WTC11 (cell line): ENCODE results near the gene SPRR1A. TPM values are rescaled to one million over a fixed set of nuclear protein-coding genes. Genes with fewer than 3 reads are reported as not detected.

Experiments
- ATAC-seq: fragments of 200-7000 bp; cut with Tn5 transposase; 2 replicates; pipeline ENCODE4 v1.10.0; 2021; ENCODE audit warnings: mild to moderate bottlenecking, moderate library complexity
- CTCF ChIA-PET: fragments of 300-600 bp; sonication (Branson Sonifier 250); formaldehyde crosslinking; loops from one replicate; lab custom pipeline; 2021; ENCODE audit warnings: antibody characterized with exemption; lab: Charles Lee
- POLR2A ChIA-PET: fragments of 350-600 bp; sonication (Branson Sonifier 250); formaldehyde crosslinking; loops from one replicate; lab custom pipeline; 2021; ENCODE audit warnings: antibody characterized with exemption; lab: Charles Lee
- DNase-seq: peaks from one replicate; pipeline ENCODE4 v3.0.0; 2021; ENCODE audit warnings: low spot score
- H3K27ac Mint-ChIP-seq: 2 replicates; pipeline ENCODE4 v1.8.0; 2021; ENCODE audit warnings: mixed read lengths
- H3K27me3 Mint-ChIP-seq: 2 replicates; pipeline ENCODE4 v1.8.0; 2021; ENCODE audit warnings: low read depth, mild to moderate bottlenecking, moderate library complexity, mixed read lengths
- H3K36me3 Mint-ChIP-seq: 2 replicates; pipeline ENCODE4 v1.8.0; 2021; ENCODE audit warnings: mixed read lengths
- H3K4me1 Mint-ChIP-seq: 2 replicates; pipeline ENCODE4 v1.8.0; 2022; ENCODE audit warnings: mixed read lengths
- H3K4me3 Mint-ChIP-seq: 2 replicates; pipeline ENCODE4 v1.8.0; 2021; ENCODE audit warnings: mild to moderate bottlenecking, moderate library complexity, mixed read lengths
- H3K9me3 Mint-ChIP-seq: 2 replicates; pipeline ENCODE4 v1.8.0; 2021; ENCODE audit warnings: mixed read lengths
- ATF1 ChIP-seq: sonication (generic); formaldehyde crosslinking; IDR thresholded peaks from 2 replicates; pipeline ENCODE4 v1.8.1; 2023; ENCODE audit warnings: mild to moderate bottlenecking, moderate library complexity, missing genetic modification reagents
- ETV6 ChIP-seq: sonication (generic); formaldehyde crosslinking; IDR thresholded peaks from 2 replicates; pipeline ENCODE4 v1.8.1; 2022; ENCODE audit warnings: mild to moderate bottlenecking, missing genetic modification reagents
- FOXK1 ChIP-seq: sonication (generic); formaldehyde crosslinking; IDR thresholded peaks from 2 replicates; pipeline ENCODE4 v1.8.0; 2022; ENCODE audit warnings: mild to moderate bottlenecking, moderate library complexity, missing genetic modification reagents
- KAT7 ChIP-seq: sonication (generic); formaldehyde crosslinking; IDR thresholded peaks from 2 replicates; pipeline ENCODE4 v1.8.1; 2023; ENCODE audit warnings: missing genetic modification reagents, mild to moderate bottlenecking, borderline replicate concordance
- NR3C1 ChIP-seq: sonication (generic); formaldehyde crosslinking; conservative IDR thresholded peaks from 2 replicates; pipeline ENCODE4 v1.8.1; 2023; ENCODE audit warnings: low read depth, mild to moderate bottlenecking, missing genetic modification reagents
- ZBTB21 ChIP-seq: sonication (generic); formaldehyde crosslinking; IDR thresholded peaks from 2 replicates; pipeline ENCODE4 v1.8.1; 2023; ENCODE audit warnings: mild to moderate bottlenecking, missing genetic modification reagents, borderline replicate concordance
- ZNF121 ChIP-seq: sonication (generic); formaldehyde crosslinking; IDR thresholded peaks from 2 replicates; pipeline ENCODE4 v1.8.0; 2023; ENCODE audit warnings: missing genetic modification reagents
- ZNF138 ChIP-seq: sonication (generic); formaldehyde crosslinking; conservative IDR thresholded peaks from 2 replicates; pipeline ENCODE4 v1.8.1; 2022; ENCODE audit warnings: mild to moderate bottlenecking, moderate library complexity, missing genetic modification reagents
- ZNF219 ChIP-seq: sonication (generic); formaldehyde crosslinking; IDR thresholded peaks from 2 replicates; pipeline ENCODE4 v1.8.0; 2023; ENCODE audit warnings: missing genetic modification reagents, mild to moderate bottlenecking, borderline replicate concordance
- total RNA-seq: library from RNA; stranded (reverse); gene quantifications from 3 replicates; pipeline ENCODE4 v1.2.3, GENCODE V29; 2021
- TF ChIP-seq, protein P1 (sequence below): sonication (generic); formaldehyde crosslinking; IDR thresholded peaks from 2 replicates; pipeline ENCODE4 v1.8.1; 2023; ENCODE audit warnings: mild to moderate bottlenecking, missing genetic modification reagents, borderline replicate concordance
- TF ChIP-seq, protein P2 (sequence below): sonication (generic); formaldehyde crosslinking; IDR thresholded peaks from 2 replicates; pipeline ENCODE4 v1.8.1; 2023; ENCODE audit warnings: mild to moderate bottlenecking, moderate library complexity, missing genetic modification reagents
- TF ChIP-seq, protein P3 (sequence below): sonication (generic); formaldehyde crosslinking; IDR thresholded peaks from 2 replicates; pipeline ENCODE4 v1.8.1; 2022; ENCODE audit warnings: missing genetic modification reagents, borderline replicate concordance
- TF ChIP-seq, protein P4 (sequence below): fragments of 250-450 bp; sonication (Bioruptor Pico); IDR thresholded peaks from 2 replicates; pipeline ENCODE4 v1.9.0; 2021; ENCODE audit warnings: mild to moderate bottlenecking
- TF ChIP-seq, protein P5 (sequence below): sonication (generic); formaldehyde crosslinking; conservative IDR thresholded peaks from 2 replicates; pipeline ENCODE4 v1.8.1; 2022; ENCODE audit warnings: mild to moderate bottlenecking, missing genetic modification reagents
- TF ChIP-seq, protein P6 (sequence below): sonication (generic); formaldehyde crosslinking; IDR thresholded peaks from 2 replicates; pipeline ENCODE4 v1.8.0; 2023; ENCODE audit warnings: missing genetic modification reagents

The SPRR1A gene
- total RNA-seq, 1 experiment from 2014 or later: not detected

DNA sequence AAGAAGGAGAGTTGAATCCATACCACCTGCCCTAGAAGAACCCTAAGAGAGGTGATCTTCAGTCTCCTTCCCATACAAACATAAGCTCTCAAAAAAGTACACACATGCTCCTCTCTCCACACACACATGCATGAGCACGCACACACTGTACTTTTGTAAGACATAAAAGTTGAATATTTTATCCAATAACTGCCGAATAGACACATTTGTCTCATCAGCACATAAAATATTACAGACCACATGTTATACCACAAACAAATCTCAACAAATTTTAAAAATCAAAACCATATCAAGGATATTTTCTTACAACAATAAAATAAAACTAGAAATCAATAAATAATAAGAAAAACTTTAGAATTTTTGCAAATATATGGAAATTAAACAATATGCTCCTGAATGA is 2.7 kb downstream of the SPRR1A start (continued):
- TF ChIP-seq ATF1 (no peak), ZNF219 (no peak), KAT7 (no peak), ZNF121 (CRISPR knock-in tag) (no peak), ETV6 (CRISPR knock-in tag) (no peak), FOXK1 (CRISPR knock-in tag) (no peak)
- TF ChIP-seq, protein P1, sequence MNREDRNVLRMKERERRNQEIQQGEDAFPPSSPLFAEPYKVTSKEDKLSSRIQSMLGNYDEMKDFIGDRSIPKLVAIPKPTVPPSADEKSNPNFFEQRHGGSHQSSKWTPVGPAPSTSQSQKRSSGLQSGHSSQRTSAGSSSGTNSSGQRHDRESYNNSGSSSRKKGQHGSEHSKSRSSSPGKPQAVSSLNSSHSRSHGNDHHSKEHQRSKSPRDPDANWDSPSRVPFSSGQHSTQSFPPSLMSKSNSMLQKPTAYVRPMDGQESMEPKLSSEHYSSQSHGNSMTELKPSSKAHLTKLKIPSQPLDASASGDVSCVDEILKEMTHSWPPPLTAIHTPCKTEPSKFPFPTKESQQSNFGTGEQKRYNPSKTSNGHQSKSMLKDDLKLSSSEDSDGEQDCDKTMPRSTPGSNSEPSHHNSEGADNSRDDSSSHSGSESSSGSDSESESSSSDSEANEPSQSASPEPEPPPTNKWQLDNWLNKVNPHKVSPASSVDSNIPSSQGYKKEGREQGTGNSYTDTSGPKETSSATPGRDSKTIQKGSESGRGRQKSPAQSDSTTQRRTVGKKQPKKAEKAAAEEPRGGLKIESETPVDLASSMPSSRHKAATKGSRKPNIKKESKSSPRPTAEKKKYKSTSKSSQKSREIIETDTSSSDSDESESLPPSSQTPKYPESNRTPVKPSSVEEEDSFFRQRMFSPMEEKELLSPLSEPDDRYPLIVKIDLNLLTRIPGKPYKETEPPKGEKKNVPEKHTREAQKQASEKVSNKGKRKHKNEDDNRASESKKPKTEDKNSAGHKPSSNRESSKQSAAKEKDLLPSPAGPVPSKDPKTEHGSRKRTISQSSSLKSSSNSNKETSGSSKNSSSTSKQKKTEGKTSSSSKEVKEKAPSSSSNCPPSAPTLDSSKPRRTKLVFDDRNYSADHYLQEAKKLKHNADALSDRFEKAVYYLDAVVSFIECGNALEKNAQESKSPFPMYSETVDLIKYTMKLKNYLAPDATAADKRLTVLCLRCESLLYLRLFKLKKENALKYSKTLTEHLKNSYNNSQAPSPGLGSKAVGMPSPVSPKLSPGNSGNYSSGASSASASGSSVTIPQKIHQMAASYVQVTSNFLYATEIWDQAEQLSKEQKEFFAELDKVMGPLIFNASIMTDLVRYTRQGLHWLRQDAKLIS: no peak
- TF ChIP-seq, protein P2, sequence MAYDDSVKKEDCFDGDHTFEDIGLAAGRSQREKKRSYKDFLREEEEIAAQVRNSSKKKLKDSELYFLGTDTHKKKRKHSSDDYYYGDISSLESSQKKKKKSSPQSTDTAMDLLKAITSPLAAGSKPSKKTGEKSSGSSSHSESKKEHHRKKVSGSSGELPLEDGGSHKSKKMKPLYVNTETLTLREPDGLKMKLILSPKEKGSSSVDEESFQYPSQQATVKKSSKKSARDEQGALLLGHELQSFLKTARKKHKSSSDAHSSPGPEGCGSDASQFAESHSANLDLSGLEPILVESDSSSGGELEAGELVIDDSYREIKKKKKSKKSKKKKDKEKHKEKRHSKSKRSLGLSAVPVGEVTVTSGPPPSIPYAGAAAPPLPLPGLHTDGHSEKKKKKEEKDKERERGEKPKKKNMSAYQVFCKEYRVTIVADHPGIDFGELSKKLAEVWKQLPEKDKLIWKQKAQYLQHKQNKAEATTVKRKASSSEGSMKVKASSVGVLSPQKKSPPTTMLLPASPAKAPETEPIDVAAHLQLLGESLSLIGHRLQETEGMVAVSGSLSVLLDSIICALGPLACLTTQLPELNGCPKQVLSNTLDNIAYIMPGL (CRISPR knock-in tag): no peak
- TF ChIP-seq, protein P3, sequence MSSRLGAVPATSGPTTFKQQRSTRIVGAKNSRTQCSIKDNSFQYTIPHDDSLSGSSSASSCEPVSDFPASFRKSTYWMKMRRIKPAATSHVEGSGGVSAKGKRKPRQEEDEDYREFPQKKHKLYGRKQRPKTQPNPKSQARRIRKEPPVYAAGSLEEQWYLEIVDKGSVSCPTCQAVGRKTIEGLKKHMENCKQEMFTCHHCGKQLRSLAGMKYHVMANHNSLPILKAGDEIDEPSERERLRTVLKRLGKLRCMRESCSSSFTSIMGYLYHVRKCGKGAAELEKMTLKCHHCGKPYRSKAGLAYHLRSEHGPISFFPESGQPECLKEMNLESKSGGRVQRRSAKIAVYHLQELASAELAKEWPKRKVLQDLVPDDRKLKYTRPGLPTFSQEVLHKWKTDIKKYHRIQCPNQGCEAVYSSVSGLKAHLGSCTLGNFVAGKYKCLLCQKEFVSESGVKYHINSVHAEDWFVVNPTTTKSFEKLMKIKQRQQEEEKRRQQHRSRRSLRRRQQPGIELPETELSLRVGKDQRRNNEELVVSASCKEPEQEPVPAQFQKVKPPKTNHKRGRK (CRISPR knock-in tag): no peak
- TF ChIP-seq, protein P4, sequence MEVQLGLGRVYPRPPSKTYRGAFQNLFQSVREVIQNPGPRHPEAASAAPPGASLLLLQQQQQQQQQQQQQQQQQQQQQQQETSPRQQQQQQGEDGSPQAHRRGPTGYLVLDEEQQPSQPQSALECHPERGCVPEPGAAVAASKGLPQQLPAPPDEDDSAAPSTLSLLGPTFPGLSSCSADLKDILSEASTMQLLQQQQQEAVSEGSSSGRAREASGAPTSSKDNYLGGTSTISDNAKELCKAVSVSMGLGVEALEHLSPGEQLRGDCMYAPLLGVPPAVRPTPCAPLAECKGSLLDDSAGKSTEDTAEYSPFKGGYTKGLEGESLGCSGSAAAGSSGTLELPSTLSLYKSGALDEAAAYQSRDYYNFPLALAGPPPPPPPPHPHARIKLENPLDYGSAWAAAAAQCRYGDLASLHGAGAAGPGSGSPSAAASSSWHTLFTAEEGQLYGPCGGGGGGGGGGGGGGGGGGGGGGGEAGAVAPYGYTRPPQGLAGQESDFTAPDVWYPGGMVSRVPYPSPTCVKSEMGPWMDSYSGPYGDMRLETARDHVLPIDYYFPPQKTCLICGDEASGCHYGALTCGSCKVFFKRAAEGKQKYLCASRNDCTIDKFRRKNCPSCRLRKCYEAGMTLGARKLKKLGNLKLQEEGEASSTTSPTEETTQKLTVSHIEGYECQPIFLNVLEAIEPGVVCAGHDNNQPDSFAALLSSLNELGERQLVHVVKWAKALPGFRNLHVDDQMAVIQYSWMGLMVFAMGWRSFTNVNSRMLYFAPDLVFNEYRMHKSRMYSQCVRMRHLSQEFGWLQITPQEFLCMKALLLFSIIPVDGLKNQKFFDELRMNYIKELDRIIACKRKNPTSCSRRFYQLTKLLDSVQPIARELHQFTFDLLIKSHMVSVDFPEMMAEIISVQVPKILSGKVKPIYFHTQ (CRISPR knock-in tag): no peak
- TF ChIP-seq, all 79 proteins: peak for 0

DNA sequence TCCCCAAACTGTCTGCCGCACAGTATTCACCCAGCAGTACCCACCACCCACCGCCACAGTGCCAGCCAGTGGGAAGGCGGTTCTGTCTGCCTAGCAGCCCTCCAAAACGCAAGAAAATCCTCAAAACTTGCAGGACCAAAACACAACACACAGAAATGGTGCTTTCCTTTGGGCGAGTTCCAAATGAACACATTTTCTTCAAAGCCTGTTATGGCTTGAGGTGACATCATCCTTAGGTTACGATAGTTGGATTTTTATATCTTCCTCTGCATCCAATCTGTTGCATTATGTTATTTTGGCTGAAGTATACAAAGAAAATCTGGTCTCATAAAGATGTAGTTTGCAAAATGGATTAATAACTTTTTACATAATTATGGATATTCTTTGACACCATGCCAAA is 9.3 kb downstream of the SPRR1A start:
- no peak overlapping the region for H3K4me3 Mint-ChIP-seq
- H3K27ac Mint-ChIP-seq: no peak overlapping the region
- TF ChIP-seq ZNF138 (CRISPR knock-in tag) (no peak), NR3C1 (no peak), ZBTB21 (no peak)
- TF ChIP-seq, protein P5, sequence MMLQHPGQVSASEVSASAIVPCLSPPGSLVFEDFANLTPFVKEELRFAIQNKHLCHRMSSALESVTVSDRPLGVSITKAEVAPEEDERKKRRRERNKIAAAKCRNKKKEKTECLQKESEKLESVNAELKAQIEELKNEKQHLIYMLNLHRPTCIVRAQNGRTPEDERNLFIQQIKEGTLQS (CRISPR knock-in tag): no peak
- TF ChIP-seq, protein P6, sequence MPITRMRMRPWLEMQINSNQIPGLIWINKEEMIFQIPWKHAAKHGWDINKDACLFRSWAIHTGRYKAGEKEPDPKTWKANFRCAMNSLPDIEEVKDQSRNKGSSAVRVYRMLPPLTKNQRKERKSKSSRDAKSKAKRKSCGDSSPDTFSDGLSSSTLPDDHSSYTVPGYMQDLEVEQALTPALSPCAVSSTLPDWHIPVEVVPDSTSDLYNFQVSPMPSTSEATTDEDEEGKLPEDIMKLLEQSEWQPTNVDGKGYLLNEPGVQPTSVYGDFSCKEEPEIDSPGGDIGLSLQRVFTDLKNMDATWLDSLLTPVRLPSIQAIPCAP (CRISPR knock-in tag): no peak
- CTCF ChIA-PET: no interaction called here
- H3K27me3 Mint-ChIP-seq: peaks cover 2% of the 10 kb centered on the region; the same call in 1 of the 2 replicates
- peaks cover 16% of the 10 kb centered on the region for H3K9me3 Mint-ChIP-seq
- DNase-seq (no peak), ATAC-seq (no peak)
- POLR2A ChIA-PET: no interaction called here
- peaks cover 12% of the 10 kb centered on the region for H3K4me1 Mint-ChIP-seq
- peaks cover 6% of the 10 kb centered on the region; the same call in 1 of the 2 replicates for H3K36me3 Mint-ChIP-seq
